Astrocyte (in vitro differentiated cells and primary cell): ENCODE results near the gene DSG3. TPM values are rescaled to one million over a fixed set of nuclear protein-coding genes. Genes with fewer than 3 reads are reported as not detected.

Source experiments
- DNase-seq: peaks from one replicate; pipeline ENCODE4 v3.0.0-alpha.2; 2010; ENCODE audit warnings: low read depth
- FAIRE-seq: peaks from 2 replicates; lab custom pipeline; 2011; peaks lifted over from hg19 to GRCh38; lab: Jason Lieb, UNC
- H2AFZ ChIP-seq: 2 replicates; pipeline ENCODE4 v1.6.0; 2012; ENCODE audit warnings: low read depth, low read length, inconsistent platforms
- H3K27ac ChIP-seq: 2 replicates; pipeline ENCODE4 v1.5.1; 2011; ENCODE audit warnings: low read depth, low read length, inconsistent platforms
- H3K27me3 ChIP-seq: 2 replicates; pipeline ENCODE4 v1.6.0; 2011; ENCODE audit warnings: low read length, inconsistent platforms; ENCODE audit not compliant: insufficient read depth
- H3K36me3 ChIP-seq: 2 replicates; pipeline ENCODE4 v1.5.1; 2011; ENCODE audit warnings: low read length, inconsistent platforms; ENCODE audit not compliant: insufficient read depth
- H3K4me1 ChIP-seq: 2 replicates; pipeline ENCODE4 v1.5.1; 2011; ENCODE audit warnings: low read length, inconsistent platforms; ENCODE audit not compliant: insufficient read depth
- H3K4me2 ChIP-seq: 2 replicates; pipeline ENCODE4 v1.6.0; 2012; ENCODE audit warnings: low read length, inconsistent platforms
- H3K4me3 ChIP-seq: 2 replicates; pipeline ENCODE4 v1.5.1; 2011; ENCODE audit warnings: low read depth, mild to moderate bottlenecking, low read length, inconsistent platforms; ENCODE audit not compliant: insufficient read depth
- H3K79me2 ChIP-seq: 2 replicates; pipeline ENCODE4 v1.6.0; 2012; ENCODE audit warnings: mild to moderate bottlenecking, low read length, inconsistent platforms; ENCODE audit not compliant: insufficient read depth
- H3K9ac ChIP-seq: 2 replicates; pipeline ENCODE4 v1.6.0; 2012; ENCODE audit warnings: mild to moderate bottlenecking, low read length, inconsistent platforms
- H3K9me3 ChIP-seq: 2 replicates; pipeline ENCODE4 v1.5.1; 2012; ENCODE audit warnings: low read depth, mild to moderate bottlenecking, low read length, inconsistent platforms; ENCODE audit not compliant: insufficient read depth
- H4K20me1 ChIP-seq: 2 replicates; pipeline ENCODE4 v1.6.0; 2012; ENCODE audit warnings: low read length, inconsistent platforms; ENCODE audit not compliant: insufficient read depth
- H3K27ac Mint-ChIP-seq: one replicate; pipeline ENCODE4 v1.8.0; 2021; ENCODE audit warnings: mild to moderate bottlenecking, mixed read lengths; ENCODE audit not compliant: unreplicated experiment
- H3K27me3 Mint-ChIP-seq: one replicate; pipeline ENCODE4 v1.8.0; 2021; ENCODE audit warnings: low read depth, mixed read lengths; ENCODE audit not compliant: unreplicated experiment
- H3K36me3 Mint-ChIP-seq: one replicate; pipeline ENCODE4 v1.8.0; 2021; ENCODE audit warnings: low read depth, mixed read lengths; ENCODE audit not compliant: unreplicated experiment
- H3K4me1 Mint-ChIP-seq: one replicate; pipeline ENCODE4 v1.8.0; 2021; ENCODE audit warnings: low read depth, mixed read lengths; ENCODE audit not compliant: unreplicated experiment
- H3K4me3 Mint-ChIP-seq: one replicate; pipeline ENCODE4 v1.8.0; 2021; ENCODE audit warnings: mild to moderate bottlenecking, moderate library complexity, mixed read lengths; ENCODE audit not compliant: unreplicated experiment
- H3K9me3 Mint-ChIP-seq: one replicate; pipeline ENCODE4 v1.8.0; 2021; ENCODE audit warnings: mild to moderate bottlenecking, mixed read lengths; ENCODE audit not compliant: unreplicated experiment
- EZH2 ChIP-seq: IDR thresholded peaks from 2 replicates; pipeline ENCODE4 v1.6.1; 2012; ENCODE audit warnings: mild to moderate bottlenecking, low read length, inconsistent platforms; ENCODE audit not compliant: insufficient read depth
- total RNA-seq: library from RNA; stranded (reverse); gene quantifications from 2 replicates; pipeline ENCODE4 v1.2.1, GENCODE V29; 2021
- TF ChIP-seq, protein P1 (sequence below): IDR thresholded peaks from 2 replicates; pipeline ENCODE4 v1.5.1; 2011; ENCODE audit warnings: low read depth, mild to moderate bottlenecking, inconsistent platforms, low read length, moderate library complexity; ENCODE audit not compliant: insufficient read depth

The DSG3 gene
- total RNA-seq, 1 donor from 2014 or later, result 0.64 TPM

DNA sequence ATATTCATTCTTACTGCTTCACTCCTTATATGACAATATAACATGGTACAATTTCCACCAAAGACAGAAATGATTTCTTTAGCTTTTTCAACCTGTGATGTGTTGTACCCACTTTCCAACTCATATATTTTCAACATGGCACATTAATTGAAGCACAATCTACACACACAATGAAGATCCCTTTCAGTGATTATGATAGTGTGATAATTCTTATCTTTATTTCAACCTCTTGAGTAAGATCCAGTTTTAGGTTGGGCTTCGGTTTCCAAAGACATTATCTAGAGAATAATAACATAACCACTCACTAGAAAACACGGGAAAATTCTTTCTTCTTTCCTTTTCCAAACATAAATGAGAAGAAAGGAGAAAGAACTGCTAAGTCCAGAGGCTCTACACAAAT, 3.4 kb upstream of the DSG3 start:
- no peaks in the 10 kb centered on the region for H3K79me2 ChIP-seq
- Mint-ChIP-seq H3K27ac (no peak overlapping the region), H3K36me3 (no peaks in the 10 kb centered on the region), H3K4me3 (no peak overlapping the region), H3K9me3 (no peaks in the 10 kb centered on the region), H3K4me1 (no peaks in the 10 kb centered on the region), H3K27me3 (no peaks in the 10 kb centered on the region)
- no peaks in the 10 kb centered on the region for H3K4me1 ChIP-seq
- H3K27me3 ChIP-seq, result no peaks in the 10 kb centered on the region
- H3K27ac ChIP-seq, result no peak overlapping the region
- FAIRE-seq, result no peak
- H3K4me3 ChIP-seq, result no peak overlapping the region
- no peak for TF ChIP-seq EZH2
- TF ChIP-seq, protein P1, sequence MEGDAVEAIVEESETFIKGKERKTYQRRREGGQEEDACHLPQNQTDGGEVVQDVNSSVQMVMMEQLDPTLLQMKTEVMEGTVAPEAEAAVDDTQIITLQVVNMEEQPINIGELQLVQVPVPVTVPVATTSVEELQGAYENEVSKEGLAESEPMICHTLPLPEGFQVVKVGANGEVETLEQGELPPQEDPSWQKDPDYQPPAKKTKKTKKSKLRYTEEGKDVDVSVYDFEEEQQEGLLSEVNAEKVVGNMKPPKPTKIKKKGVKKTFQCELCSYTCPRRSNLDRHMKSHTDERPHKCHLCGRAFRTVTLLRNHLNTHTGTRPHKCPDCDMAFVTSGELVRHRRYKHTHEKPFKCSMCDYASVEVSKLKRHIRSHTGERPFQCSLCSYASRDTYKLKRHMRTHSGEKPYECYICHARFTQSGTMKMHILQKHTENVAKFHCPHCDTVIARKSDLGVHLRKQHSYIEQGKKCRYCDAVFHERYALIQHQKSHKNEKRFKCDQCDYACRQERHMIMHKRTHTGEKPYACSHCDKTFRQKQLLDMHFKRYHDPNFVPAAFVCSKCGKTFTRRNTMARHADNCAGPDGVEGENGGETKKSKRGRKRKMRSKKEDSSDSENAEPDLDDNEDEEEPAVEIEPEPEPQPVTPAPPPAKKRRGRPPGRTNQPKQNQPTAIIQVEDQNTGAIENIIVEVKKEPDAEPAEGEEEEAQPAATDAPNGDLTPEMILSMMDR, result no peak
- H3K36me3 ChIP-seq, result no peaks in the 10 kb centered on the region
- H3K4me2 ChIP-seq, result no peak overlapping the region
- no peak for DNase-seq
- H3K9ac ChIP-seq, result no peak overlapping the region
- no peaks in the 10 kb centered on the region for H3K9me3 ChIP-seq
- H2AFZ ChIP-seq, result no peak overlapping the region
- no peaks in the 10 kb centered on the region for H4K20me1 ChIP-seq

- H3K4me3 ChIP-seq, result no peak overlapping the region
- no peaks in the 10 kb centered on the region for H3K27me3 ChIP-seq
- no peak overlapping the region for H3K9ac ChIP-seq
- no peak for DNase-seq
- H4K20me1 ChIP-seq, result no peaks in the 10 kb centered on the region
- no peaks in the 10 kb centered on the region for H3K36me3 Mint-ChIP-seq
- no peaks in the 10 kb centered on the region for H3K9me3 ChIP-seq
- H3K36me3 ChIP-seq, result no peaks in the 10 kb centered on the region
- no peak overlapping the region for H3K27ac Mint-ChIP-seq
- H3K4me3 Mint-ChIP-seq, result no peak overlapping the region
- H3K79me2 ChIP-seq, result no peaks in the 10 kb centered on the region
- H2AFZ ChIP-seq, result no peak overlapping the region
- no peaks in the 10 kb centered on the region for H3K4me1 ChIP-seq
- H3K4me1 Mint-ChIP-seq, result peaks cover 10% of the 10 kb centered on the region
- FAIRE-seq, result no peak
- TF ChIP-seq, protein P1, result no peak
- TF ChIP-seq EZH2, result no peak
- H3K27me3 Mint-ChIP-seq, result no peaks in the 10 kb centered on the region
- no peak overlapping the region for H3K27ac ChIP-seq
- H3K9me3 Mint-ChIP-seq, result no peaks in the 10 kb centered on the region
- H3K4me2 ChIP-seq, result no peak overlapping the region
Measured at GRCh38 chr18:31445908-31446307, 1.6 kb upstream of the DSG3 start.

- no peak overlapping the region for H3K4me3 Mint-ChIP-seq
- Histone ChIP-seq H3K9me3 (no peaks in the 10 kb centered on the region), H3K27ac (no peak overlapping the region), H2AFZ (no peak overlapping the region), H4K20me1 (no peaks in the 10 kb centered on the region), H3K27me3 (no peaks in the 10 kb centered on the region), H3K36me3 (no peaks in the 10 kb centered on the region), H3K4me2 (no peak overlapping the region), H3K4me3 (no peak overlapping the region), H3K4me1 (no peaks in the 10 kb centered on the region), H3K9ac (no peak overlapping the region), H3K79me2 (no peaks in the 10 kb centered on the region)
- FAIRE-seq (no peak), DNase-seq (no peak)
- no peaks in the 10 kb centered on the region for H3K36me3 Mint-ChIP-seq
- H3K9me3 Mint-ChIP-seq, result no peaks in the 10 kb centered on the region
- no peak overlapping the region for H3K27ac Mint-ChIP-seq
- TF ChIP-seq, protein P1, result no peak
- no peak for TF ChIP-seq EZH2
- peaks cover 10% of the 10 kb centered on the region for H3K4me1 Mint-ChIP-seq
- H3K27me3 Mint-ChIP-seq, result no peaks in the 10 kb centered on the region
Measured at GRCh38 chr18:31446854-31447253, 687 bp upstream of the DSG3 start.
